Measurements from ENCODE around the gene KIT.

KIT gene

DNA sequence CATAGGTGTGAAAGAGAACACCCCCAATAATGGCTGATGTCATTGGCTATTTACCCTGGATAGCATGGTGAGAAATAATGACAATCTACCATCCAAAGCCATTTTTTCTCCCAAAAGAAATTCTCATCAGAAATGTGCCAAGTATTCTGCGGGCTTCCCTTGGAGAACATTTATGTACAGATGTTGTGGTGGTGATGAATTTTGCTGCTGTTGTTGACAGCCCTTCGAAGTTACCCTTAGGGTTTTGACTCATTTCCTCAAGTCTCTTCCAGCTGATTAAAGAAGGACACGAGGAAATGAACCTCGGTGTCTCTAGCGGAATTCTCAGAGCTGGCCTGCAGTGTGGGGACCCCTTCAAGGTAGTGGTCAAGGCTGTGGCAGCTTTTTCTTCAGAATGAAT is 3.4 kb downstream of the KIT start:
- DNase-seq = no peak

DNA sequence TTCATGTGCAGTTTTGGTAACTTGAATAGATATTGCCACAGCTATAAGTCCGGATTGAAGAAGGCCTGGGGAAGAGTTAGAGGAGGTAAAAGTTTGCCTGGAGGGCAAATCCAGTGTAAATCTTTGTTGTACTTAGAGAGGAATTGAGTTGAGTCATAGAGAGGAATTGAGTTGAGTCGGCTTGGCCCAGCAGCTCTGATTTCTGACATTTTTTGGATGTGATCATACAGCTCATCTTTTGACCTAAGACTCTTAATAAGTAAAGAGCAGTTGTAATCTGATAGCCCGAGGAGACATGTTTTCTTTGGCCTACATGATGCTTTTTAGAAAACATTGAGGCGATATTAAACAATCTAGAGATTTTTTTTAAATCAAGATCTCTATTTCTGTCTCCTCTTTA is 3.9 kb downstream of the KIT start:
- no peak for DNase-seq

DNA sequence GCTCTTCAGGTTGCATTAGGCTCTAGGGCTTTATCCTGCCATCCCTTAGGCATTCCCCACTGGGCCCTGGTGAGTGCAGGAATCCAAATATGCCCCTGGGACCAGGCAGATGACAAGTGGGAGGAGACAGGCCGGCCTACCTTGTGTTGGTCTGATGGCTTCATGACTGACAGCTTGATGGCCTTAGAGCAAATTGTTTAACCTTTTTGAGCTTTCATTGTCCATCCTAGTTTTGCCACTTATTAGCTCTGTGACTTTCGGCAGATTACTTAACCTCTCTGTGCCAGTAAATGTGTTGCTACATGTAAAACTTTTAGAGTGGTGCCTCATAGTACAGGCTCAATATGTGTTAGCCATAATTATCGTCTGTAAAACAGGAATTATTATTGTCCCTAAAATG is 4.4 kb downstream of the KIT start:
- no peak for DNase-seq

DNA sequence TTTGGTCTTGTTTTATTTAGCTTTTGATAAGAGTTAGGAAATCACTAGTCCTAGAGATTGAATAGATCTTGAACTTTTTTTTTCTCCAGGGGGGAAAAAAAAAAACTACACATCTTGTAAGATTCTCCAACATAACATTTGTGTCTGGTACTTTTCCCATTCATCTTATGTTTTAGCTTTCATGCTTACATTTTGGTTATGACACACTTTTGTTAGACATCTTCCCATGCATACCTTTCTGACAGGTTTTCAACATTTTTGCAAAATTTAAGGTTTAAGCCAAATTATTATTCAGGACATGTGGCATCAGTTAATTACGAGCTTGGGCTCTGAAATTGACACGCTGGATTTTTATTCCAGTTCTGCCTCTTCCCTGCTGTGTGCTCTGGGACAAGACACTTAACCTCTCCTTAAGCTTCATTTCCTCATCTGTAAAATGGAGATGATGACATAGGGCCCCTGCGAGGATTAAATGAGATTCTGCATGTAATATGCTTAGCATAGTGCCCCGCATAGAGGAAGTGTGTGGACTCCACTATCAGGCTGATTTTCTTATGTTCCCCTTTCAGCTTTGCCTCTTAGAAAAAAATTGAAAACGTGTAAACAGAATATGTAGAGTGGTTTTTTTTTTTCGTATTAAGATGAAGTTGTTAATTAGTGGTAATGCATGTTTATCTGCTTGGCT is 5.3 kb downstream of the KIT start:
- DNase-seq = no peak

DNA sequence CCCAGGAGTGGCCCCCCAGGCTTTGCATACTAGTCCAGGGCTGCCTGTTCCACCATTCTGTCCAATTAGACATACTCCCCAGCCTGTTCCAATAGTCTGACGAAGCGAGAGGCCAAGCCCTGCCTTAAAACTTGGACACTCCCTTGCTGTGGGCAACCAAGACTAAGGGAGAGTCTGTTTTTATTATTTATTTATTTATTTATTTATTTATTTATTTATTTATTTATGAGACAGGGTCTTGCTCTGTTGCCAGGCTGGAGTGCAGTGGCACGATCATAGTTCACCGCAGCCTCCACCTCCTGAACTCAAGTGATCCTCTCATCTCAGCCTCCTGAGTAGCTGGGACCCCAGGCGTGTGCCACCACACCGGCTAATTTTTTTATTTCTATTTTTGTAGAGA is 6.6 kb downstream of the KIT start:
- no peak for DNase-seq

DNA sequence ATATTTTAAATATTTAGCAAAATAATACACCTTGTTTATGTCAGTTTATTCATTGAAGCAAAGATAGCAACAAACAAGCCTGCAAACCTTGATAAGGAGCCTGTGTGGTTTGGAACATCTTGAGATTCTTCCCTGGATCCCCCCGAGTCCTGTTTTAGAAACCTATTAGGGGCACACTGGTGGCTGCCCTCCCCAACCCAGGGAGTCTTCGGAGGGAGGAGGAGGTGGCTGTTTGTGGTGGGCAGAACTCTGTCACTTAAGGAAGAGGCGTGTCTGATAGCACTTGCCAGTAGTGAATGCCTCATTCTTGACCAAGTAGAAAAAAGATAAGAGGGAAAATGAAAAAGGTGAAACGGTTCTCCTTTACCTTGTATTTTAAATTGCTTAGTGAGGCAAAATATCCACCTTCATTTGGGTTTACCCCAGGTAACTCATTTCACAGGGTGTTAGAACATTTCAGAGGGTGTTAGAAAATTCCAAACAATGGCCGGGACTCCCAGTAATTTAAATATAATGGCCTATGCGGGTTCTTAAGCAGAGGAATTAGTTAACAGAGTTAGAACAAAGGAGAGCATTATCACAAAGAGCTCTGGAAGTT is 10.4 kb downstream of the KIT start:
- no peak for DNase-seq

DNA sequence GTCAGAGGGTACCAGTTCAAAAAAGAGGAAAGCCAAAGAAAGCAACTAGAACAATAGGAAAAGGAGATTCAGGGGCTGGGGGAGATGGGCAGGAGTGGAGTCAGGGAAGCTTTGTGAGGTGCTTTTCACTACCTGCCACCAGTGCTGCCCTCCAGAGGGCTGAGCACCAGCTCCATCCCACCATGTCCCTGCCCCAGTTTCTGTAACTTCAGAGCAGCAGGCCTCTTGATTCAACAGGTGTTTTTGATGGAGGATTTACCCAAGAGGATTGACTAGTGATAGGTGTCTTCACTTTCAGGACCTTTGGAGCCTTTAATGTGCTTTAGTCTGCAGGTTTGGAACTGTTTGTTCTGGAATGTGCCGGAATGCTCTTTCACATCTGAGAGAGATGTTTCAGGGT is 12.1 kb downstream of the KIT start:
- no peak for DNase-seq

DNA sequence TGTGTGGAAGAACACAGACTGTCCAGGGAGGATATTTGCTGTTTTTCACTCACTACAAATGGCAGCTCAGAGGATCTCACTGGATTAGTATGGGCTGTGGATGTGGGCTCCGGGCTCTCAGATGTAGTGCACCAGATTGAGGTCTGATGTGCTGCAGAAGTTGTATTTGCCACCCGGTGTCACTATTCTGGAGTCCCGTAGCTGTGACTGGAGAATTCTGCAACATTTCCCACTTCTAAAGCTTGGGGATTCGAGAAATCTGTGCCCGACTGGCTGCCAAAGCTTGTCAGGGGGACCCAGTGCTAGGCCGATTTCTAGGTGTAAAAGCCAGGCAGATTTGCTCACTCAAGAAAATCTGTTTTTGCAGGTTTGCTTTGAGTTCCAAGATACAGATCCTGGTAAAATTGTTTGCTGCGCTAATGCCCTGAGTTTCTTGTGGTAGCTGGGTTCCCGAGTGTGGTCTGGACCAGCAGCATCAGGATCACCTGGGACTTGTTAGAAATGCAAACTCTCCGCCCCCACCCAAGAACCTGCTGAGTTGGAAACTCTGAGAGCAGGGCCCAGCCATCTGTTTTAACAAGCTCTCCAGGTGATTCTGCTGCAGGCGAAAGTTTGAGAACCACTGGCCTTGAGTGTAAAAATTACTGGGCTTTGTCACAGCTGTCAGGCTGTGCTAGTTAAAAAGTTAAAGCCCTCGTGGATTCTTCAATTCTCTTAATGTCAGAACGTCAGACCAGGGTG is 18.1 kb downstream of the KIT start:
- no peak for DNase-seq

DNA sequence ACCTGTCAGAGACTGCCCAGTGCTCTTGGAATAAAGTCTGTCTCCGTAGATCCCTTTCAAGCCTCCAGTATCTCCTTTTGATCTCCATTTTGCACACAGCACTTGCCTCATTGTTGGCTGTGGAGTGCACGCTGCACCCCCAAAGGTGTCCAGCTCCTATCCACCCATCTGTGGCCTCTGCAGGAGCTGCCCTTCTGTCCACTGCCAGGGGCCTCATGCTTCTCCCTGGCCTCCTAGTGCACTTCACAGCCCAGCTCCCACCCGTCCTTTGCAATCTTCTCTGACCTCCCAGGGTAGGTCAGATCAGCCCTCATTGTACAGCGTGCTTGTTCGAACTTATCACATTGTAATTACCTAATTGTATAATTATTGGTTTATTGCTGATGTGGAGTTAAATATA is 18.9 kb downstream of the KIT start:
- no peak for DNase-seq

DNA sequence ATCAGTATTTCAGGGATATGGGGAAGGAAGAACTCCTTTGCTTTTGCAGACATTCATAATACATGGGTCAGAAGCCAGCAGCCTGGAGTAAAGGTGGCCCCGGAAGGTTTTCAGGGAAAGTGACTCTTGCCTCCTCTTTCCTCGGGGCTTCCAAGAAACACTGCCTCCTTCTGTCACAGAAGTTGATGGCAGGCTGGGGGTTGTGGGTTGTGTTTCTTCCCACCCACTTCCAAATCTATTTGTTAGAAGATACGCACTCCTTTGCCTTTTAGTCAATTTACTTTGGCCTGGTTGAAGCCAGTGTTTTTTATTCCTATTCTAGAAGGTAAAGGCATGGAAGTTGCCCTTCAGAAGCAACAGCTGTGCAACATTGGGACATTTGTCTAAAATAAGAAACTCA is 19.7 kb downstream of the KIT start:
- no peak for DNase-seq

DNA sequence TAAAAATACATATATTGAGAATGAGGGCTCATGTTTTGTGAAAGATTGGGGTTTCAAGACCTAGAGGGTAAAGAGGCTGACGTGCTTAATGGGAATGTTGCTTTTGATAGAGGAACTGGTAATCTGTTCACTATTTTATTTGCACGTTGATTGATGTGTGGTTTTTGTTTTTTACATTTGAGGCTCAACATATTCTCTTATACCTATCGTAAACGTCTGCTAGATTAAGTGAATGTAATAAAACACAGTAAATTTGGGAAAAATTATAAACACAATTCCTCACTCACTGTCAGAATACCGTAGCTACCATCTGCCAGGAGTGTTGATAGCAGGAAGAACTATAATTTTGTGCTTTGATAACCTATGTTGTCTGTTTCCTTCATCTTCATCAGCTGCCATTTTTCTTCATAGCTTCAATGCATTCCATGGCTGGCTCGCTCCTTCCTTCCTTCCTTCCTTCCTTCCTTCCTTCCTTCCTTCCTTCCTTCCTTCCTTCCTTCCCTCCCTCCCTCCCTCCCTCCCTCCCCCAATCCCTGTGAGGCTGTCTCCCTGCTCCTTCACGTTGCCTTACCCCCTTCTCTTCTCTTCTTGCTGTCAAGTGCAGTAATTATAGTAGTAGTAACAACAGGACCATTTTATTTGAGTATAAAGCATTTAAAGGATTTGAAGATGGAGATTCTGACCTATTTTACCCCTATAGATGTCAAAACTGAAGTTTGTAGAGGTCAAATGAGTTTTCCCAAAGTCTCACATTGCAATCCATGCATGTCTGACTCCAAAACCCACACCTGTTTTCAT is 20.3 kb downstream of the KIT start:
- DNase-seq = no peak

DNA sequence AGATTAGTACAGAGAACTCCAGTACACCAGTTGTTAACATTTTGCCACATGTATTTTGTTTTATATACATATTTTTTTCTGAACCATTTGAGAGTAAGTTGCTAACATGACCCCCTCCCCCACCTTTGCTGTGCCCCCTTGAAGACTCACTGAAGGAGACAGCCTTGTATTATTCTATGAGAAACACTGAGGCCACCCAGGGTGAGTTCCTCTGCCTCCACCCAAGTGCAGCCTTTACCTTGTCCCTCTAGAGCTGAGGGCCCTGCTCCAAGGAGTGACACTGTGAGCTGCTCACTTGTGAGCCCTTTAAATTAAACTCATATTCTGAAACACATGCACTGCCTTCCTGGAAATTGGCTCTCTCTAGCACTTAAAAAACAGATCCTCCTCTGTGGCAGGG is 21.1 kb downstream of the KIT start:
- no peak for DNase-seq

DNA sequence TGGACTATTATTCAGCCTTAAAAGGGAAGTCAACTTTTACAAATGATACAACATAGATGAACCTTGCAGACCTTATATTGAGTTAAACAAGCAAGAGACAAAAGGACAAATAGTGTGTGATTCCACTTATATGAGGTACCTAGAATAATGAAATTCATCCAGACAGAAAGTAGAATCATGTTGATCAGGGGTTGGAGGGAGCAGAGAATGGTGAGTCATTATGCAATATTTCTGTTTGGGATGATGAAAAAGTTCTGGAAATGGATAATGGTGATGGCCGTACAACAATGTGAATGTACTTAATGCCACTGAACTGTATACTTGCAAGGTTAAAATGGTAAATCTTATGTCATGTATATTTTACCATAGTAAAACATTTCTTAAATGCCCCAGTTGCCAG is 22.1 kb downstream of the KIT start:
- DNase-seq = no peak

DNA sequence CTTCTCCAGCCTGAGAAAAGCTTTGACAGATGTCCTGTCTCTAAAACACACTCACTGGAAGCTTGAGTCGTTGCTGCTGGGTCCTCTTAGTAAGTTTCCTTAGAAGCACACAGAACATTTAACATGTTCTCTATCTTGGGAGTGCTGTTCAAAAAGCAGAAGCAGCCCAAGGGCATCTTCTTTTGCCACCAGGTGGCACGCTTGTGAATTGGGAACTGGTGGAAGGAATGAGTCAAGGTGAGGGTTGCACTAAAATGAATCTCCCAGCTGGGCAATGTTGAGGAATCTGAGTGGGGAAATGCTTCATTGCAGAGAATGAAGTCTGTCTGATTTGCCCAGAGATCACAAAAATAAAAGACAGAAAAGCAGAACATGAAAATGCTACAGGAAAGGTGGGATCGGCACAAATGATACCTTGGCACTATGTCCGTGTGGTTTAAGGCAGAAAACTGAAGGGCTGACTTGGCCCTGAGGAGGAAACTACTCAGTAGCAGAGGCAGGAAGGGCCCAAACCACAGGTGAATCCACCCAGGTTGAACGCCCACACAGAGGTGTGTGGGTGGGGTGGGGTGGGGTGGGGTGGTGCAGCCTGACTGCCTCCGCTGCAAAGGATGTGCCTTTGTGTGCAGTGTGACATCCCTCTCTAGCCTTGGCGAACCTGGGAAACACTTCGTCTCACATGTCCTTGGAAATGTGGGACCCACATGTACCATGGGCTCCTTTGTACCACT is 26.0 kb downstream of the KIT start:
- DNase-seq = no peak

DNA sequence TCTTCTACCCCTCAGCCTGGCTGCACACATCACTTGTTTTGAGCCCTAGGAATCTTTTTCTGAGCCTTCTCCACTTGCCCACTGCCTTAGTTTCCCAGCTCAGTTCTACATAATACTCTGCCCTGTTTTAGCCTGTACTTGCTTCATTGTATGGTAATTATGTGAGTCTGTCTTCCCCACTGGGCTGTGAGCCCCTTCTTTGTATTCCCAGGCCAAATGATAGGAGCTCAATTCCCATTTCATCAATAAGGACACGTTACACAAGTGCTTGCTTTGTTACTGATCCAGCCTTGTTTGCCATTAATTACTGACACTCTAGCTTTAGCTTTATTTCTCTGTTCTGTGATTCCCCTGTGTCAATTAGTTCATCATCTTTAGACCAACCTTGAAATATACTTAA is 28.1 kb downstream of the KIT start:
- DNase-seq = no peak

DNA sequence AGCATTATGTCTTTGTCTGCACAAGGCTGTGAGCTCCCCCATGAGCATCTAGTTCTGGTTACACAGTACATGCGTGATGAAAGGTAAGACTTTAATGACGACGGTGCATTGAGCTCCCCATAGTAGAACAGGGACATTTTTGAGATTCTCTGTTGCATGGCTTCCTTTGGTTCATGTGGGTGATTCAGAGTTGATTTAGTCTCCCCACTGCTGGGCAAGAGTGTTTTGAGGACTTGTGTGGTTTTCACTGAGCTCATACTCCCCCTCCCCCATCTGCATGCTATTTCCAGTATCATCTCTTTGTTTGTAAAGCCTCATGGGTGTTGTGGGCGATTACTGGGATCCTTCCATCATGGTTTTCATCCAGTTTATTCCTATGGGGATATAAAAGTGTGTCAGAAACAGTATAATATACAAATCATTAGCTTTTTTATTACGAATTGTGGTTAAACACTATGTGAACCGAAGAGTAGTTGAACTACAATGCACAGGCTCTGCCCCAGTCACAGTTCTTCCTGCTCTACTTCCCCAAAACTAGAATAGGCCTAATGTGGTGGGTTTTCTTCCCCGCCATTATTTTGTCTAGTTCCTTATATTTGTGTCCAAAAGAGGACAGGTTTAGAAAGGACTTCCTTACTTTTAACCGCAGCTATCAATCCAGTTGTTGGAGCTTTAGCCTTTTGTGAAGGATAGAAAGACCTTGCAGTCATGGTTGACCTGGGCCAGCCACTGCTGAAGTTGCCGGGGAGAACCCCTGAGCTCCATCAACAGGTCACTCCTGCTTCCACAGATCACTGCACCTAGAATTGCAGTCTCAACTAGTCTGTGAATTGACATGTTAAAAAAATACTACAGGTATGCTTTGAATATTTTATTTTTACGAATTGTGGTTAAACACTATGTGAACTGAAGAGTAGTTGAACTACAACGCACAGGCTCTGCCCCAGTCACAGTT is 30.4 kb downstream of the KIT start:
- DNase-seq = no peak

DNA sequence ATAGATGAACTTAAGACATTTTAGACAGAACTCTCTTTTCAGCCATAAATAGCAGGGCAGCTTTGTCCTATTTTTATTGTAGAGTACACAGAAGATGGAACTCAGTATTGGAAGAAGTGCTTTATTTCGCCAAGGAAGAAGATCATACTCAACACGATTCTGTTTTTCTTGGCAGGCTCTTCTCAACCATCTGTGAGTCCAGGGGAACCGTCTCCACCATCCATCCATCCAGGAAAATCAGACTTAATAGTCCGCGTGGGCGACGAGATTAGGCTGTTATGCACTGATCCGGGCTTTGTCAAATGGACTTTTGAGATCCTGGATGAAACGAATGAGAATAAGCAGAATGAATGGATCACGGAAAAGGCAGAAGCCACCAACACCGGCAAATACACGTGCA is 37.6 kb downstream of the KIT start:
- DNase-seq = no peak

DNA sequence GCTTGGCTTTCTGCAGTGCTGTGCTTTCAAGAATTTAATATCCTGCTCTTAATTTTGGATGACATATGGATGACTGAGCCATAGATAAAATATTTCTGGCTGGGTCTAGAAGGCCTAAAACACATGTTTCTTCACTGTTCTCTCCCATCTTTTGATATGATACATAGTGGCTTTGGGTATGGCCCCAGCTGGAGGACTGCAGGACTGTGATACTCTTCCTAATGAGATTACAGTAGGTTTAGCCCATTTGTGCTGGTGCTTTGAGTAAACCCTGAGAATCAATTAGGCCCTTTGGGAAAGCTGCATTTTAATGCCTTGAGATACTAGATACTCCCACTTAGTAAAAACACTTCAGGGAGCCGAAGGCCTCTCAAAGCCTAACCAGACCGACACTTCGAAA is 38.0 kb downstream of the KIT start:
- no peak for DNase-seq

DNA sequence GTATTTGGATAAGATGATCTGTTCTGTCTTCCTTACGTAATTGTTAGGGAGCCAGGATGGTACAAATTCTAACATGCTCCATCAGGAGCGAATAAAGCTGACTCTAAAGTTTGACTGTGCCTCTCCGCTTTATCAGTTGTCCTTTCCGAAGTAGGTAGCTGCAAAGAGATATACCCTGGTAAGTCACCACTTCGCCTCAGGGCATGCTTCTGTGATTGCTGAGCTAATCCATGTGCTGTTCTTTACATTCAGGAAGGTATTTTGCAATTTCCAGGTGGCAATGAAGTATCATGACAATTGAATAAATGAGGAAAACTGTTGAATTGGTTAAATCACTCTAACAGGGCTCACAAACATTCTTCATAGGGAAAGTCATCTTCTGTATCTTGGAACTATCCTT is 38.9 kb downstream of the KIT start:
- DNase-seq = no peak

DNA sequence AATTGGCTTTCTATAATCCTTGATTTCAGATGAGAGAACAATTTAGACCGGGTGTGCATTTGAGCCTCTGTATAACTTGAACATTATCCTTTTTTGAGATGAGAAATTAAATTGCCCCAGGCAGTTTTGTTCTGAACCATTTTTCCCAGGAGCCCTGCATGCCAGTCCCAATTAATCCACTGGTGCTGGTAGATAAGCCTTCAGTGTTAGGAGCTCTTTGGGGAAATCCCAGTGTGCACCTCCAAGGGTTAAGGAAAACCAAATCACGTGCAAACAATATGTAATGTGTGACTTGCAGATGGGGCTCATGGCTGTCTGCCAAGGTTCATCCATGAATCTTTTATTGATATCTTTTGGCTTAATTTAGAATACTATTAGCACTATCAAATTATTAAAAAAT is 43.2 kb downstream of the KIT start:
- no peak for DNase-seq

DNA sequence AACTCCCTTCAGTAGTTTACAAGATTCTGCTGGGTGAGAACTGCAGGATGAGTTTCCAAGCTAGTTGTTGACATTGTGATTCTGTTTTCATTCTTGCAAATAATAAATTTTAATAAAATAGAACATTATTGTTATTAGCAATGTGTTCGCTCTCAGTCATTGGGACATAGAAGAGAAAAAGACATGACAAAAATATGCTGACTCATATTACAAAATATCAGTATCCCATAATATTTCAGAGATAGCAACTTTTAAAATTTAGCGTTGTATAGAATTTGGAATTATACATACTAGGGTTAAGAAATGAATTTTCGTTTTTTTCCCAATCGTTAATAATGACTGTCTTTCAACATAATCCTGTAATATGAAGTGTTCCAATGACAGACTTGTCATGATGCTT is 45.4 kb downstream of the KIT start:
- DNase-seq = no peak

DNA sequence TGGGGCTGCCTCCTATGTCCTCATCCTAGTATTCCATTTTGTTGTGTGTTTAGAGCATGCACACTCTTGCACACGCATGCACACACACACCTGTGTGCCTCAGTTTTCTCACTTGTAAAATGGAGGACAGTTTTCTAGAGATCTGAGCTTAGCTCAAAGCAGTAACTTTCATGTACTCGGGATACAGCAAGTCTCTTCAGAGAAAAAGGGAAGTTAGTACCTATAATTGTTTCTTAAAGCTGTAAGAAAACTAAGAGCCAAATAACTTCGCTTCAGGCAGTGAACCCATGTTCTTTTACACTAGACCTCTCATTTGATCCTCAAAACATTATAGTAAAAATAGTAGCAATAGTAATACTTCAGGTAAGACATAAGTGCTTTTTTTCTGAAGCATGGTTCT is 49.6 kb downstream of the KIT start:
- DNase-seq = no peak
